Psoas muscle (tissue), 8 donors: ENCODE results near the gene MYO1F. TPM values are rescaled to one million over a fixed set of nuclear protein-coding genes. Genes with fewer than 3 reads are reported as not detected.

Experiments
- ATAC-seq, 4 donors: fragments of 200-7000 bp; cut with Tn5 transposase; one replicate each; pipeline ENCODE4 v1.9.1; 2020; ENCODE audit warnings: moderate library complexity in 3 of 4, mild to moderate bottlenecking in 2 of 4
- DNase-seq, 2 donors: peaks; one replicate each; pipeline ENCODE4 v3.0.0-alpha.2; 2020
- H3K27ac ChIP-seq: fragments of 200-600 bp; one replicate; pipeline ENCODE4 v1.8.0; 2022
- H3K27me3 ChIP-seq, 3 donors: fragments of 200-600 bp in 1 of 3; one replicate each; pipeline versions ENCODE4 v1.6.1 to v1.8.0; 2013 to 2022; ENCODE audit warnings: low read length in 2 of 3, mild to moderate bottlenecking in 2 of 3, moderate library complexity in 1 of 3; ENCODE audit not compliant: insufficient read depth in 3 of 3
- H3K36me3 ChIP-seq, 2 donors: fragments of 200-600 bp in 1 of 2; one replicate each; pipeline versions ENCODE4 v1.6.1 to v1.8.0; 2013 to 2022; ENCODE audit warnings: low read depth in 1 of 2, mild to moderate bottlenecking in 1 of 2, moderate library complexity in 1 of 2; ENCODE audit not compliant: insufficient read depth in 1 of 2
- H3K4me1 ChIP-seq: fragments of 200-600 bp; one replicate; pipeline ENCODE4 v1.8.0; 2022
- H3K4me3 ChIP-seq: fragments of 200-600 bp; one replicate; pipeline ENCODE4 v1.8.0; 2022; ENCODE audit warnings: mild to moderate bottlenecking
- H3K9me3 ChIP-seq: fragments of 200-600 bp; one replicate; pipeline ENCODE4 v1.8.0; 2022
- CTCF ChIP-seq: fragments of 200-600 bp; IDR thresholded peaks from one replicate; pipeline ENCODE4 v1.8.0; 2022; ENCODE audit warnings: antibody characterized with exemption
- WGBS, 3 donors: extraction: QIAGEN DNeasy Blood & Tissue Kit; methylation state at CpG; one replicate each; pipeline versions ENCODE4 v1.1.6 to v1.1.7; 2013; 5-methylcytosine and 5-hydroxymethylcytosine counted together
- intact Hi-C, 2 donors: fragments of 100-400 bp; cut with DNase I; formaldehyde crosslinking; loops; one replicate each; pipeline versions ENCODE4 v1.11.0 to v1.14.2; 2022
- polyA plus RNA-seq, 3 donors: library from polyadenylated mRNA; stranded (reverse); fragments of 200-250 nt; gene quantifications; one replicate each; pipeline ENCODE4 v1.2.3, GENCODE V29; 2013
- total RNA-seq, 4 donors: library from RNA; stranded (reverse); fragmentation: NEBNext Ultra II Directional in 2 of 4; extraction: Animal tissue kit (Norgen Biotek cat#: 25700) in 2 of 4; gene quantifications; one replicate each; pipeline versions ENCODE4 v1.2.1 to v1.2.4, GENCODE V29; 2021 to 2023
- donor health status: healthy with polysubstance abuse.
- donor health status: DM: no; HTN: no; CAD: no; lungs with moderate emphysema.
- donor health status: Bipolar disorder and iron deficiency.
- donor health status: healthy.
- donor health status: DM: yes; HTN: yes; CAD: no.
- donor health status: DM: no; HTN: no; CAD: no.
- donor health status: DM: no; HTN: no; CAD: no.
- donor health status: DM: yes; HTN: yes; CAD: no.

Gene MYO1F
- total and polyA plus RNA-seq, 7 donors = 1.00 to 6.3 (median 3.5) TPM

- ATAC-seq (no peak), DNase-seq (no peak)
- no peaks in the 10 kb centered on the region for H3K36me3 ChIP-seq
- H3K27me3 ChIP-seq = peaks cover 0 to 16% (median 11%) of the 10 kb centered on the region in 3 donors
- no peak overlapping the region for H3K4me3 ChIP-seq
- WGBS, 3 donors = 29 to 40% (median 39%) methylated on average over 5 of the region's 5 CpGs
- H3K4me1 ChIP-seq = no peaks in the 10 kb centered on the region
- H3K9me3 ChIP-seq = no peaks in the 10 kb centered on the region
- TF ChIP-seq CTCF = no peak
- intact Hi-C loops = no loop called here
- H3K27ac ChIP-seq = no peak overlapping the region
Observed at GRCh38 chr19:8612807-8613171, 35.5 kb upstream of the MYO1F start.

- no peak for TF ChIP-seq CTCF
- DNase-seq (peak; percentile 85 to 86), ATAC-seq (peak in 3 of 4 donors; percentile 58 to 65 (median 61))
- H3K36me3 ChIP-seq = no peaks in the 10 kb centered on the region
- H3K27ac ChIP-seq = no peak overlapping the region
- H3K4me1 ChIP-seq = no peaks in the 10 kb centered on the region
- H3K27me3 ChIP-seq = peaks cover 0 to 16% (median 11%) of the 10 kb centered on the region in 3 donors
- no peaks in the 10 kb centered on the region for H3K9me3 ChIP-seq
- intact Hi-C loops = no loop called here
- no peak overlapping the region for H3K4me3 ChIP-seq
- 20 to 28% (median 22%) methylated on average over 12 of the region's 12 CpGs for WGBS, 3 donors
Observed at GRCh38 chr19:8611877-8612806, 34.9 kb upstream of the MYO1F start.

- Histone ChIP-seq H3K4me3 (no peak overlapping the region), H3K9me3 (no peaks in the 10 kb centered on the region), H3K27ac (no peak overlapping the region), H3K27me3 (peaks cover 0 to 16% (median 11%) of the 10 kb centered on the region in 3 donors), H3K36me3 (no peaks in the 10 kb centered on the region), H3K4me1 (no peaks in the 10 kb centered on the region)
- peak in 1 of 4 donors; percentile 6 for ATAC-seq
- DNase-seq = peak; percentile 48 to 69
- TF ChIP-seq CTCF = no peak
- intact Hi-C loops = no loop called here
- 17 to 27% (median 19%) methylated on average over 17 to 18 of the region's 18 CpGs for WGBS, 3 donors
Observed at GRCh38 chr19:8611391-8611876, 34.2 kb upstream of the MYO1F start.

GRCh38 chr19:8610936-8611300, 33.7 kb upstream of the MYO1F start:
- intact Hi-C loops = no loop called here
- Histone ChIP-seq H3K27ac (no peak overlapping the region), H3K27me3 (peaks cover 0 to 16% (median 11%) of the 10 kb centered on the region in 3 donors), H3K9me3 (no peaks in the 10 kb centered on the region), H3K36me3 (no peaks in the 10 kb centered on the region), H3K4me3 (peak overlapping the region; percentile 66), H3K4me1 (no peaks in the 10 kb centered on the region)
- WGBS, 3 donors = 2 to 7% (median 4%) methylated on average over 8 to 9 of the region's 9 CpGs
- TF ChIP-seq CTCF = no peak
- ATAC-seq (no peak), DNase-seq (no peak)
